ENCODE measurements around the gene MRAP. TPM values are rescaled to one million over a fixed set of nuclear protein-coding genes. Genes with fewer than 3 reads are reported as not detected.

Gene MRAP
- polyA plus RNA-seq, 1 experiment, result not detected

GRCh38 chr21:32351428-32351827 lies 52.8 kb downstream of the MRAP start:
- Histone ChIP-seq H3K4me3 (ENCODE audit: low read depth, low read length) (no peak overlapping the region), H3K36me3 (ENCODE audit: control insufficient read depth, insufficient read depth, low read length) (peaks cover 54% of the 10 kb centered on the region), H3K27me3 (ENCODE audit: control insufficient read depth, insufficient read depth, low read length) (no peaks in the 10 kb centered on the region)
- ChIA-PET POLR2A (no interaction called here), CTCF (interaction anchor here (0.8 kb wide), 1 partner anchor 257 kb away, joined by 3 read pairs; no protein-coding TSS in a partner anchor)
- no peak for DNase-seq (ENCODE audit: low read depth)
- no peak for TF ChIP-seq CTCF (IDR thresholded peaks at IDR 0.05; ENCODE audit: insufficient read depth, low read depth, low read length)

GRCh38 chr21:32352526-32352925 lies 53.9 kb downstream of the MRAP start:
- TF ChIP-seq CTCF (IDR thresholded peaks at IDR 0.05; ENCODE audit: insufficient read depth, low read depth, low read length), result no peak
- no peak for DNase-seq (ENCODE audit: low read depth)
- ChIA-PET POLR2A (no interaction called here), CTCF (no interaction called here)
- no peaks in the 10 kb centered on the region for H3K27me3 ChIP-seq (ENCODE audit: control insufficient read depth, insufficient read depth, low read length)
- no peak overlapping the region for H3K4me3 ChIP-seq (ENCODE audit: low read depth, low read length)
- peaks cover 49% of the 10 kb centered on the region for H3K36me3 ChIP-seq (ENCODE audit: control insufficient read depth, insufficient read depth, low read length)

GRCh38 chr21:32353002-32353711 lies 54.5 kb downstream of the MRAP start:
- ChIA-PET CTCF (interaction anchor here (0.6 kb wide), 1 partner anchor 511 kb away, joined by 3 read pairs; no protein-coding TSS in a partner anchor), POLR2A (no interaction called here)
- TF ChIP-seq CTCF (IDR thresholded peaks at IDR 0.05; ENCODE audit: insufficient read depth, low read depth, low read length), result no peak
- H3K27me3 ChIP-seq (ENCODE audit: control insufficient read depth, insufficient read depth, low read length), result no peaks in the 10 kb centered on the region
- no peak for DNase-seq (ENCODE audit: low read depth)
- peaks cover 47% of the 10 kb centered on the region for H3K36me3 ChIP-seq (ENCODE audit: control insufficient read depth, insufficient read depth, low read length)
- H3K4me3 ChIP-seq (ENCODE audit: low read depth, low read length), result no peak overlapping the region

- POLR2A ChIA-PET, result no interaction called here
- CTCF ChIA-PET, result interaction anchor here (1.3 to 1.4 kb wide), 3 partner anchors 9 to 212 kb away, joined by 3 to 4 read pairs (median 4); no protein-coding TSS in a partner anchor
Observed at GRCh38 chr21:32356874-32357395, 58.3 kb downstream of the MRAP start.

More at GRCh38 chr21:32356874-32357395, 58.3 kb downstream of the MRAP start:
- Histone ChIP-seq H3K27me3 (ENCODE audit: control insufficient read depth, insufficient read depth, low read length) (no peaks in the 10 kb centered on the region), H3K4me3 (ENCODE audit: low read depth, low read length) (no peak overlapping the region), H3K36me3 (ENCODE audit: control insufficient read depth, insufficient read depth, low read length) (peaks cover 43% of the 10 kb centered on the region)
- TF ChIP-seq CTCF (IDR thresholded peaks at IDR 0.05; ENCODE audit: insufficient read depth, low read depth, low read length), result no peak
- DNase-seq (ENCODE audit: low read depth), result no peak
